B cell (primary cell): Measurements from ENCODE around the gene SETBP1. TPM values are rescaled to one million over a fixed set of nuclear protein-coding genes. Genes with fewer than 3 reads are reported as not detected.

Source experiments
- ATAC-seq: fragments of 200-7000 bp; cut with Tn5 transposase; one replicate; pipeline ENCODE4 v1.10.0; 2021; ENCODE audit warnings: low read depth, mild to moderate bottlenecking, moderate number of reproducible peaks, moderate library complexity
- CTCF ChIA-PET: fragments of 350-600 bp; sonication (Branson Sonifier 250); formaldehyde crosslinking; loops from one replicate; lab custom pipeline; 2021; ENCODE audit warnings: antibody characterized with exemption, inconsistent platforms; lab: Charles Lee
- POLR2A ChIA-PET: fragments of 350-600 bp; sonication (Branson Sonifier 250); formaldehyde crosslinking; loops from one replicate; lab custom pipeline; 2021; ENCODE audit warnings: antibody characterized with exemption; lab: Charles Lee
- DNase-seq: peaks from one replicate; pipeline ENCODE4 v3.0.0; 2013
- H2AFZ ChIP-seq: 2 replicates; pipeline ENCODE4 v1.6.1; 2012; ENCODE audit warnings: mild to moderate bottlenecking, low read depth, low read length; ENCODE audit not compliant: insufficient read depth, poor library complexity, severe bottlenecking
- H3K27ac ChIP-seq, 2 donors: 1 replicate in 1 of 2; 2 replicates in 1 of 2; pipeline ENCODE4 v1.5.1; 2012 to 2013; ENCODE audit warnings: low read length in 2 of 2, mild to moderate bottlenecking in 2 of 2, moderate library complexity in 1 of 2
- H3K27me3 ChIP-seq, 4 experiments: fragments of 200-600 bp in 1 of 4; sonication (generic) in 1 of 4; replicated peaks in 1 of 4; 1 replicate in 2 of 4; 2 replicates in 2 of 4; pipeline versions ENCODE4 v1.6.1 to v1.7.0; 2013 to 2016; ENCODE audit warnings: low read length in 3 of 4, mild to moderate bottlenecking in 2 of 4, mixed read lengths in 1 of 4, moderate library complexity in 1 of 4; ENCODE audit not compliant: insufficient read depth in 4 of 4, control insufficient read depth in 3 of 4; ENCODE audit errors: control extremely low read depth in 1 of 4
- H3K36me3 ChIP-seq, 2 experiments: replicated peaks in 1 of 2; 1 replicate in 1 of 2; 2 replicates in 1 of 2; pipeline versions ENCODE4 v1.6.1 to v1.7.1; 2013; ENCODE audit warnings: low read length in 1 of 2; ENCODE audit not compliant: insufficient read depth in 2 of 2, control insufficient read depth in 1 of 2; ENCODE audit errors: control extremely low read depth in 1 of 2, extremely low read depth in 1 of 2
- H3K4me1 ChIP-seq, 2 donors: fragments of 200-600 bp in 1 of 2; sonication (generic) in 1 of 2; 1 replicate in 1 of 2; 2 replicates in 1 of 2; pipeline versions ENCODE4 v1.5.1 to v1.6.1; 2013 to 2017; ENCODE audit warnings: low read length in 2 of 2; ENCODE audit not compliant: control insufficient read depth in 2 of 2, insufficient read depth in 2 of 2
- H3K4me2 ChIP-seq: replicated peaks from 2 replicates; pipeline ENCODE3; 2012; ENCODE audit warnings: mild to moderate bottlenecking, low read depth, low read length; ENCODE audit not compliant: poor library complexity, severe bottlenecking
- H3K4me3 ChIP-seq, 5 experiments: fragments of 200-600 bp in 1 of 5; sonication (generic) in 1 of 5; 1 replicate in 3 of 5; 2 replicates in 2 of 5; pipeline versions ENCODE4 v1.5.1 to v1.7.0; 2011 to 2016; ENCODE audit warnings: low read length in 4 of 5, mild to moderate bottlenecking in 4 of 5, low read depth in 2 of 5, control low read depth in 1 of 5, moderate library complexity in 1 of 5; ENCODE audit not compliant: insufficient read depth in 1 of 5; ENCODE audit errors: control extremely low read depth in 1 of 5, extremely low read depth in 1 of 5
- H3K79me2 ChIP-seq: fragments of 200-600 bp; sonication (generic); one replicate; pipeline ENCODE4 v1.6.0; 2016; ENCODE audit warnings: low read length; ENCODE audit not compliant: control insufficient read depth, insufficient read depth
- H3K9ac ChIP-seq: fragments of 200-600 bp; sonication (generic); 2 replicates; pipeline ENCODE4 v1.6.1; 2017; ENCODE audit warnings: mild to moderate bottlenecking, low read length, moderate library complexity
- H3K9me3 ChIP-seq, 3 donors: one replicate each; pipeline versions ENCODE4 v1.6.1 to v1.7.1; 2013; ENCODE audit warnings: low read length in 2 of 3; ENCODE audit not compliant: control insufficient read depth in 2 of 3, insufficient read depth in 1 of 3; ENCODE audit errors: control extremely low read depth in 1 of 3
- H4K20me1 ChIP-seq: 2 replicates; pipeline ENCODE4 v1.6.0; 2012; ENCODE audit warnings: mild to moderate bottlenecking, low read length; ENCODE audit not compliant: insufficient read depth, control insufficient read depth, poor library complexity, severe bottlenecking
- H3K27ac Mint-ChIP-seq: one replicate; pipeline ENCODE4 v1.8.0; 2021; ENCODE audit warnings: mixed read lengths
- H3K27me3 Mint-ChIP-seq: one replicate; pipeline ENCODE4 v1.8.0; 2021; ENCODE audit warnings: mixed read lengths
- H3K4me1 Mint-ChIP-seq: one replicate; pipeline ENCODE4 v1.8.0; 2021; ENCODE audit warnings: mixed read lengths
- H3K4me3 Mint-ChIP-seq: one replicate; pipeline ENCODE4 v1.8.0; 2021; ENCODE audit warnings: mixed read lengths
- H3K9me3 Mint-ChIP-seq: one replicate; pipeline ENCODE4 v1.8.0; 2022; ENCODE audit warnings: mixed read lengths; ENCODE audit not compliant: insufficient read depth
- CTCF ChIP-seq: fragments of 200-600 bp; IDR thresholded peaks from one replicate; pipeline ENCODE4 v1.8.0; 2022; ENCODE audit warnings: antibody characterized with exemption, mild to moderate bottlenecking
- EZH2 ChIP-seq: IDR thresholded peaks from 2 replicates; pipeline ENCODE4 v1.6.1; 2012; ENCODE audit warnings: borderline replicate concordance, low read depth, mild to moderate bottlenecking, moderate library complexity, low read length; ENCODE audit not compliant: insufficient read depth, poor library complexity, severe bottlenecking
- intact Hi-C: fragments of 100-400 bp; cut with micrococcal nuclease; formaldehyde crosslinking; loops from one replicate; pipeline ENCODE4 v1.10.0; 2022
- polyA plus RNA-seq: library from polyadenylated mRNA; depleted of rRNA; stranded (reverse); fragments of >200 nt; gene quantifications from 2 replicates; pipeline ENCODE4 v1.2.3, GENCODE V29; 2012
- total RNA-seq, 2 donors: library from RNA; stranded (reverse); fragments of 120-200 nt in 1 of 2; gene quantifications; 1 replicate in 1 of 2; 2 replicates in 1 of 2; pipeline versions ENCODE4 v1.2.3 to v1.2.4, GENCODE V29; 2013 to 2022

The SETBP1 gene
- total and polyA plus RNA-seq, 2 donors (not counting 1 experiment from before 2014, with no cell fraction given), result 15.1 to 129 TPM

GRCh38 chr18:44846450-44846849 is 165.8 kb downstream of the SETBP1 start:
- Mint-ChIP-seq H3K27ac (no peak overlapping the region), H3K4me3 (no peak overlapping the region)

More at GRCh38 chr18:44846450-44846849, 165.8 kb downstream of the SETBP1 start:
- H3K4me2 ChIP-seq, result no peak overlapping the region
- H3K27me3 ChIP-seq, result no peaks in the 10 kb centered on the region
- peaks cover 0 to 21% (median 9%) of the 10 kb centered on the region in 3 donors for H3K9me3 ChIP-seq
- TF ChIP-seq CTCF, result no peak
- TF ChIP-seq EZH2, result no peak
- intact Hi-C loops, result no loop called here
- Mint-ChIP-seq H3K9me3 (peaks cover 4% of the 10 kb centered on the region), H3K4me1 (peaks cover 79% of the 10 kb centered on the region), H3K27me3 (no peaks in the 10 kb centered on the region)
- DNase-seq (no peak), ATAC-seq (no peak)
- no peak overlapping the region for H3K27ac ChIP-seq
- H3K4me3 ChIP-seq, result no peak overlapping the region
- peaks cover 26 to 70% of the 10 kb centered on the region in 2 donors for H3K4me1 ChIP-seq
- ChIA-PET POLR2A (no interaction called here), CTCF (no interaction called here)
- peaks cover 45% of the 10 kb centered on the region for H4K20me1 ChIP-seq
- H3K36me3 ChIP-seq, result peaks cover 0 to 13% of the 10 kb centered on the region in 2 experiments
- H3K79me2 ChIP-seq, result peaks cover 90% of the 10 kb centered on the region
- H2AFZ ChIP-seq, result no peak overlapping the region
- no peak overlapping the region for H3K9ac ChIP-seq
